Upper lobe of left lung (tissue), 4 donors: ENCODE data around the gene DMC1.

ENCODE experiments used
- EP300 ChIP-seq, 4 donors: sonication (generic); formaldehyde crosslinking; IDR thresholded peaks; one replicate each; pipeline ENCODE4 v1.5.1; 2017; ENCODE audit warnings: antibody characterized with exemption in 4 of 4, control low read depth in 2 of 4
- POLR2A ChIP-seq, 4 donors: fragments of 450-650 bp; IDR thresholded peaks; one replicate each; pipeline ENCODE4 v1.5.1; 2016 to 2017; ENCODE audit warnings: antibody characterized with exemption in 4 of 4, mild to moderate bottlenecking in 2 of 4
- POLR2AphosphoS5 ChIP-seq, 2 donors: sonication (generic); formaldehyde crosslinking; IDR thresholded peaks; one replicate each; pipeline ENCODE4 v1.5.1; 2017; ENCODE audit warnings: antibody characterized with exemption in 2 of 2
- TF ChIP-seq, protein P1 (sequence below), 6 experiments: fragments of 450-650 bp in 4 of 6; fragments of 200-600 bp in 2 of 6; sonication (generic) in 2 of 6; IDR thresholded peaks; one replicate each; pipeline ENCODE4 v1.5.1; 2016 to 2019; ENCODE audit warnings: antibody characterized with exemption in 6 of 6

DNA sequence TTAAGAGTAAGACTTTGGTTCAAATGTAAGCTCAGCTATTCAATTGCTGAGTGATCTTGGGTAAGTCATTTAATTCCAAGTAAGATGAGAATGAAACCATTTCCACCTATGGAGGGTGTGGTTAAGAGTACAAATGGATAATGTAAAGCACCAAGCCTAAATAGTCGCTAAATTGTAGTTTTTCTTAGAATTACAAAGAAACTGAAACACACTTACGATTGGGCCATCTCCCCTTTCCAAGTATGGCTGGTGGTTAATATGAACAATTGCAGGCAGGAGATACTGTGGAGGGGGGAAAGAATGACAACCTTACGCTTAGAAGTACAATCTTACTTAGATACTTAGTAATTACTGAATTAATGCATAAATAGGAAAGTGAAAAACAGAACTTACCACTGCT lies 72.1 kb downstream of the DMC1 start:
- TF ChIP-seq, protein P1, sequence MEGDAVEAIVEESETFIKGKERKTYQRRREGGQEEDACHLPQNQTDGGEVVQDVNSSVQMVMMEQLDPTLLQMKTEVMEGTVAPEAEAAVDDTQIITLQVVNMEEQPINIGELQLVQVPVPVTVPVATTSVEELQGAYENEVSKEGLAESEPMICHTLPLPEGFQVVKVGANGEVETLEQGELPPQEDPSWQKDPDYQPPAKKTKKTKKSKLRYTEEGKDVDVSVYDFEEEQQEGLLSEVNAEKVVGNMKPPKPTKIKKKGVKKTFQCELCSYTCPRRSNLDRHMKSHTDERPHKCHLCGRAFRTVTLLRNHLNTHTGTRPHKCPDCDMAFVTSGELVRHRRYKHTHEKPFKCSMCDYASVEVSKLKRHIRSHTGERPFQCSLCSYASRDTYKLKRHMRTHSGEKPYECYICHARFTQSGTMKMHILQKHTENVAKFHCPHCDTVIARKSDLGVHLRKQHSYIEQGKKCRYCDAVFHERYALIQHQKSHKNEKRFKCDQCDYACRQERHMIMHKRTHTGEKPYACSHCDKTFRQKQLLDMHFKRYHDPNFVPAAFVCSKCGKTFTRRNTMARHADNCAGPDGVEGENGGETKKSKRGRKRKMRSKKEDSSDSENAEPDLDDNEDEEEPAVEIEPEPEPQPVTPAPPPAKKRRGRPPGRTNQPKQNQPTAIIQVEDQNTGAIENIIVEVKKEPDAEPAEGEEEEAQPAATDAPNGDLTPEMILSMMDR (IDR thresholded peaks at IDR 0.05), result no peak
- TF ChIP-seq EP300 (IDR thresholded peaks at IDR 0.05), result no peak
- TF ChIP-seq POLR2AphosphoS5 (IDR thresholded peaks at IDR 0.05), result no peak
- no peak for TF ChIP-seq POLR2A (IDR thresholded peaks at IDR 0.05)
